Osteoblast (primary cell): ENCODE measurements around the gene TRIM25. TPM values are rescaled to one million over a fixed set of nuclear protein-coding genes. Genes with fewer than 3 reads are reported as not detected.

ENCODE experiments used
- DNase-seq: peaks from one replicate; pipeline ENCODE4 v3.0.0; 2011; ENCODE audit warnings: low spot score, mixed read lengths; ENCODE audit not compliant: insufficient read length; ENCODE audit errors: missing footprints
- H2AFZ ChIP-seq: 2 replicates; pipeline ENCODE4 v1.6.0; 2011; ENCODE audit warnings: mild to moderate bottlenecking, low read length
- H3K27ac ChIP-seq: 2 replicates; pipeline ENCODE4 v1.5.1; 2011; ENCODE audit warnings: mild to moderate bottlenecking, low read depth, low read length, moderate library complexity
- H3K27me3 ChIP-seq: 2 replicates; pipeline ENCODE4 v1.6.0; 2012; ENCODE audit warnings: mild to moderate bottlenecking, control low read depth, inconsistent platforms, low read length, moderate library complexity; ENCODE audit not compliant: insufficient read depth
- H3K36me3 ChIP-seq: 2 replicates; pipeline ENCODE4 v1.5.1; 2011; ENCODE audit warnings: mild to moderate bottlenecking, low read length, control low read depth, moderate library complexity; ENCODE audit not compliant: insufficient read depth
- H3K4me1 ChIP-seq: 2 replicates; pipeline ENCODE4 v1.5.1; 2011; ENCODE audit warnings: mild to moderate bottlenecking, low read length, control low read depth, moderate library complexity; ENCODE audit not compliant: insufficient read depth
- H3K4me2 ChIP-seq: 2 replicates; pipeline ENCODE4 v1.6.0; 2011; ENCODE audit warnings: mild to moderate bottlenecking, low read length; ENCODE audit not compliant: insufficient read depth
- H3K4me3 ChIP-seq: fragments of 200-600 bp; sonication (generic); 3 replicates; pipeline ENCODE4 v1.5.1; 2012; ENCODE audit warnings: mild to moderate bottlenecking, low read length, inconsistent platforms; ENCODE audit not compliant: insufficient read depth
- H3K79me2 ChIP-seq: 2 replicates; pipeline ENCODE4 v1.6.0; 2012; ENCODE audit warnings: mild to moderate bottlenecking, low read length, control low read depth, inconsistent platforms; ENCODE audit not compliant: insufficient read depth
- H3K9me3 ChIP-seq: 2 replicates; pipeline ENCODE4 v1.5.1; 2011; ENCODE audit warnings: low read depth, low read length, control low read depth
- H4K20me1 ChIP-seq: 2 replicates; pipeline ENCODE4 v1.6.0; 2012; ENCODE audit warnings: mild to moderate bottlenecking, low read length, control low read depth; ENCODE audit not compliant: insufficient read depth
- total RNA-seq: library from RNA; depleted of rRNA; stranded (reverse); fragments of >200 nt; gene quantifications from 2 replicates; pipeline ENCODE4 v1.2.3, GENCODE V29; 2012
- TF ChIP-seq, protein P1 (sequence below): IDR thresholded peaks from 2 replicates; pipeline ENCODE4 v1.5.1; 2011; ENCODE audit warnings: mild to moderate bottlenecking, low read depth, low read length, moderate library complexity; ENCODE audit errors: extremely low read depth

Gene TRIM25
- total RNA-seq, 1 donor = 49.9 TPM

DNA sequence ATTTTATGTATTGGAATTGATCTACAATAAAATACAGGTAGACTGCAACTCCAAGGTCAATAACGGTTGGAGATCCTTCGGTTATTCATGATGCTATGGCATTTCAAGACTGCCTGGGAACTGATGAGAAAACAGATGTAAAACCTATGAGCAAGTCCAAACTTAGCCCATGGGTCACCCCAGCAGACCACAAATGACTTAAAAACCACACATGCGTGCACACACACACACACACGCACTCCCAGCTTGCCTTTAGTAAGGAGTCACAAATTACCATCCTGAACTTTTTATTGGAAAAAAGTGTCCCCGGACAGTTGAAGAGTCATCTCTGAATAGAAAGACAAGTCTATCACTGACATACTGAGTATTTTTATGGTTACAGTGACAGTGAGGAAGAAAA is 26.7 kb downstream of the TRIM25 start:
- Histone ChIP-seq H3K4me2 (no peak overlapping the region), H3K36me3 (peaks cover 33% of the 10 kb centered on the region), H3K9me3 (no peaks in the 10 kb centered on the region), H3K4me1 (no peaks in the 10 kb centered on the region), H3K27ac (no peak overlapping the region), H3K27me3 (no peaks in the 10 kb centered on the region), H2AFZ (no peak overlapping the region), H3K79me2 (no peaks in the 10 kb centered on the region), H4K20me1 (peaks cover 2% of the 10 kb centered on the region), H3K4me3 (no peak overlapping the region)
- TF ChIP-seq, protein P1, sequence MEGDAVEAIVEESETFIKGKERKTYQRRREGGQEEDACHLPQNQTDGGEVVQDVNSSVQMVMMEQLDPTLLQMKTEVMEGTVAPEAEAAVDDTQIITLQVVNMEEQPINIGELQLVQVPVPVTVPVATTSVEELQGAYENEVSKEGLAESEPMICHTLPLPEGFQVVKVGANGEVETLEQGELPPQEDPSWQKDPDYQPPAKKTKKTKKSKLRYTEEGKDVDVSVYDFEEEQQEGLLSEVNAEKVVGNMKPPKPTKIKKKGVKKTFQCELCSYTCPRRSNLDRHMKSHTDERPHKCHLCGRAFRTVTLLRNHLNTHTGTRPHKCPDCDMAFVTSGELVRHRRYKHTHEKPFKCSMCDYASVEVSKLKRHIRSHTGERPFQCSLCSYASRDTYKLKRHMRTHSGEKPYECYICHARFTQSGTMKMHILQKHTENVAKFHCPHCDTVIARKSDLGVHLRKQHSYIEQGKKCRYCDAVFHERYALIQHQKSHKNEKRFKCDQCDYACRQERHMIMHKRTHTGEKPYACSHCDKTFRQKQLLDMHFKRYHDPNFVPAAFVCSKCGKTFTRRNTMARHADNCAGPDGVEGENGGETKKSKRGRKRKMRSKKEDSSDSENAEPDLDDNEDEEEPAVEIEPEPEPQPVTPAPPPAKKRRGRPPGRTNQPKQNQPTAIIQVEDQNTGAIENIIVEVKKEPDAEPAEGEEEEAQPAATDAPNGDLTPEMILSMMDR = no peak
- DNase-seq = no peak

DNA sequence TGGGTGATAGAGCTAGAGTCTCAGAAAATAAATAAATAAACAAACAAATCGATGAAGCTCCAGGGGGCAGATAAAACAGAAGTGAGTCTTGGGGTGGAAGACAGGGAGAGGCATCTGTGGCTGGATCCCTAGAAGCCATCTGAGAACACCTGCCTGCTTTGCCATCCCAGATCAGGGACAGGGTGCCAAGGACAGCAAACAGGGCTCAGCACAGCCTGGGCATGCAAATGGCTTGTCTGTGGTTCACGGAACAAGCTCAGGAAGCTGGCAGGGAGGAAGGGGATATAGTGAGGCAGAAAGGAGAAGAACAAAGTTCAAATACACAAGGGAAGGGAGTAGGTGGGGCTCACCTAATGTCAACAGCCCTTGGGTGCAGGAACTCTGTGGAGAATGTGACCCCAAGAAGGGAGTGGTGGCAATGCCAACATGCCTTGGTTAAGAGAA is 27.5 kb downstream of the TRIM25 start:
- Histone ChIP-seq H3K36me3 (peaks cover 25% of the 10 kb centered on the region), H2AFZ (no peak overlapping the region), H3K79me2 (no peaks in the 10 kb centered on the region), H3K4me2 (no peak overlapping the region), H3K9me3 (no peaks in the 10 kb centered on the region), H3K4me3 (no peak overlapping the region), H3K27me3 (no peaks in the 10 kb centered on the region), H3K27ac (no peak overlapping the region), H3K4me1 (no peaks in the 10 kb centered on the region), H4K20me1 (no peaks in the 10 kb centered on the region)
- DNase-seq = no peak
- TF ChIP-seq, protein P1 = no peak

DNA sequence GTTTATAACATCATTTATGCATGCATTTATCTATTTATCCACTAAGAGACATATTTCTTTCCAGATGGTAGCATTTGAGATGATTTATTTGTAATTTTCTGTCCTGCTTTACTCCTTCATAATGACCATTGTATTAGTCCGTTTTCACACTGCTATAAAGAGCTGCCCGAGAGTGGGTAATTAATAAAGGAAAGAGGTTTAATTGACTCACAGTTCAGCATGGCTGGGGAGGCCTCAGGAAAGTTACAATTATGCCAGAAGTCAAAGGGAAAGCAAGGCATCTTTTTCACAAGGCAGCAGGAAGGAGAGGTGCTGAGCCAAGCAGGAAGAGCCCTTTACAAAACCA is 28.6 kb downstream of the TRIM25 start:
- Histone ChIP-seq H3K27me3 (no peaks in the 10 kb centered on the region), H4K20me1 (no peaks in the 10 kb centered on the region), H2AFZ (no peak overlapping the region), H3K79me2 (no peaks in the 10 kb centered on the region), H3K36me3 (peaks cover 15% of the 10 kb centered on the region), H3K9me3 (no peaks in the 10 kb centered on the region), H3K4me3 (no peak overlapping the region), H3K27ac (no peak overlapping the region), H3K4me2 (no peak overlapping the region), H3K4me1 (no peaks in the 10 kb centered on the region)
- TF ChIP-seq, protein P1 = no peak
- DNase-seq = no peak

DNA sequence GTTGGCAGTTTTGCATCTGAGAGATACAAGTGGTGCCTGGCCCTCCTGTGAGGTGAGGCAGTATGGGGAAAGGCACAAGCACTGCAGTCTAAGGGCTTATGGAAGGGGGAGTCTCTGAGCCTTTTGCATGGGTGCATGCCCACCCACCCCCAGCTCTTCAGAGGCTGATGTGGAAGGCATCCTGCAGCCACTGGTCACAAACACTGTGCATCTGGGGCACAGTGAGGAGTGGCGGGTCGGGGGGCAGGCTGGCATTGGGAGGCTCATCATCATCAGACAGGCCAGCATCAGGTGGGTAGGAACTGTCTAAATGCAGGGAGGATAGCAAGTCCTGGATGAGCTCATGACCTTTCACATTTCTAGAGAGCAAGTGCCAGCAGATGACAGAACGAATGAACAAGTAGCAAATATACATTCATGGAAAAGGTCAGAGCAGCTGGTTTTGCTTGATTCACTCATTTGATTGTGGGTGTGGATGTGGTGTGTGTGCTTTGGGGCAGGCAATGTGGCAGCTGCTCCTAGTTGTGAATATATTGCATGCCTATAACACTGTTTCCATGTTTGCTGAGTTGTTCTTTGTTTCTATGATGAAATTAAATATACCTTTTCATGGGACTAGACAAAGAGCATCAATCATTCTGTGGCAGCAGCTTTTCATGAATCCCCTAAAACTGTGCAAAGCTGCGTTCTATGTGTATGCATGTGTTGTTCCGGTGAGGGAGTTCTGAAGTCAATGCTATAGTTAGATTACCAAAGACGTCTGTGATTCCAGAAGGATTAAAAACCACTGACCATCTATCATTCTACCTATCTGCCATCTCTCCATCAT is 29.2 kb downstream of the TRIM25 start:
- TF ChIP-seq, protein P1 = no peak
- H3K4me2 ChIP-seq = no peak overlapping the region
- H3K27me3 ChIP-seq = no peaks in the 10 kb centered on the region
- no peak overlapping the region for H3K27ac ChIP-seq
- DNase-seq = no peak
- no peak overlapping the region for H2AFZ ChIP-seq
- no peak overlapping the region for H3K4me3 ChIP-seq
- no peaks in the 10 kb centered on the region for H3K9me3 ChIP-seq
- H4K20me1 ChIP-seq = no peaks in the 10 kb centered on the region
- no peaks in the 10 kb centered on the region for H3K4me1 ChIP-seq
- peaks cover 10% of the 10 kb centered on the region for H3K36me3 ChIP-seq
- H3K79me2 ChIP-seq = no peaks in the 10 kb centered on the region
